HUDEP-2 (cell line): Measurements from ENCODE around the gene CBFA2T3.

Source experiments
- DNase-seq, 76 experiments: peaks; one replicate each; lab custom pipeline; 2025; ENCODE audit not compliant: unreplicated experiment in 76 of 76; lab: John Stamatoyannopoulos, UW

Gene CBFA2T3

DNA sequence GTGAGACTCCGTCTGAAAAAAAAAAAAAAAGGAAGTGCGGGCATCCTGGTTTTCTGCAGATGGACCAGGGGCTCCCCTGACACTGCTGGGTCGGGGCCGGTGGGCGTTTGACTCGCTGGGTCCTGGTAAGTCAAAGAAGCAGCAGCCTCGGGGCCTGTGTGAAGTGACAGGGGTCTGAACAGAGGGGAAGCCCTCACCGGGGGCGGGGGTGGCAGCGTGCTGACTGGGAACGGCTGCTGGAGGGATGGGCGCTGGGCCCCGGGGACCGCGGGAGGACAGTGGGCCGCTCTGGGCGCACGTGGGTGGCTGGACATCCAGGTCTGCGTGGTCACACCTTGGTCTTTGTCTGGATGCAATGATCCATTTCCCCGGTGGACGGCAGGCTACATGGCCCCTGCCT lies 128.4 kb downstream of the CBFA2T3 start:
- DNase-seq, result no peak

DNA sequence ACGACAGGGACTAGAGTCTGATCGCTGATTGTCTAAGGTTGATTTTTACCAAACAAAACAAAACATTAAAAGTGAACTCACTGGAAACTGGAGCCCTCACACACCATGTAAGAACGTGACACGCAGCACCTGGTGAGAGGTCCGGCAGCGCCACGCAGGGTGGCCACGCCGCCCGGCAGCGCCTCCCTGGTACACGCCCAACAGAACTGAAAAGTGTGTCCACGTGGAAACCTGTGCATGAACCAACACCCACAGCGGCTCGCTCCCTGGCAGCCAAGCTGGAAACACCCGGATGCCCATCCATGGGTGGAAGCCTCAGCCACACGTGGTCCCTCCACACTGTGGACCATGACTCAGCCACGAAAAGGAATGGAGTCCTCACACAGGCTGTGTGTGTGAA lies 129.4 kb downstream of the CBFA2T3 start:
- no peak for DNase-seq

DNA sequence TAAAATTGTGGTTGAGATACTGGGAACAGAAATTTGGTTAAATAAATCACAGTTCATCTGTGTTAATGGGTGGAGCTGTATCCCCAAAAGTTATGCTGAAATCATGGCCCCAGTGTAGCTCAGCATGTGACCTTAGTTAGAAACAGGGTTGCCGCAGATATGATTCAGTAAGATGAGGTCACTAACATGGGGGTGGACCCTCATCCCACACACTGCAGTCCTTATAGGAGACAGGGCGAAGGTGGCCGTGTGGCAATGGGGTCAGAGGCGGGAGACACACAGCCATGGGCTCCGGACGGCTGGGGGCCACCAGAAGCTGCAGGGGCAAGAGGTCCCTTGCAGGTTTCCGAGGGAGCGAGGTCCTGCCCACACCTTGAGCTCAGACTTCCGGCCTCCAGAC lies 130.9 kb downstream of the CBFA2T3 start:
- no peak for DNase-seq

DNA sequence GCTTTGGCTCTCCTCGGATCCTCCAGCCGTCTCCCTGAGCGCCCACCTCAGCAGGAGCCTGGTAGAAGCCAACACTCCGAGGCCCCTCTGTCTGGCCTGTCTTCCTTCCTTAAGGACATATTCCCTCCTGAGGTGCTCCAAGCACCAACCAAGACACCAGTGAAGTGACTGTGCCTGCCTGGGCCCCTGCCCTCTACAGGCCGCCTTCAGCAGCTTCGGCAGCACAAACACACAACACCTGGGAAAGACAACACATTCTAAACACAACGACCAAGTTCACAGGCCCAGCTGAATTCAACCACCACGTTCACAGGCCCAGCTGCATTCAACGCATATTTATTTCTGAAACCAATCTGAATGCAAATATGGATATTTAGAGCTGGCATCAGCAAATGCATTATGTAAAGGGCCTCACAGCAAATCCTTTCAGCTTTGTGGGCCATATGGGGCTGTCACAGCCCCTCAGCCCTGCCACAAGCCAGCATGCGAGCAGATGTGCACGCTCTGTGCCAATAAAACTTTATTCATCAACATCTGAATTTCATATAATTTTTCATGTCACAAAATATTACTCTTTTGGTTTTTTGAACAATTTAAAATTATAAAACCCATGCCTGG lies 132.5 kb downstream of the CBFA2T3 start:
- DNase-seq, result peak in 1 of 76 experiments; percentile 5

DNA sequence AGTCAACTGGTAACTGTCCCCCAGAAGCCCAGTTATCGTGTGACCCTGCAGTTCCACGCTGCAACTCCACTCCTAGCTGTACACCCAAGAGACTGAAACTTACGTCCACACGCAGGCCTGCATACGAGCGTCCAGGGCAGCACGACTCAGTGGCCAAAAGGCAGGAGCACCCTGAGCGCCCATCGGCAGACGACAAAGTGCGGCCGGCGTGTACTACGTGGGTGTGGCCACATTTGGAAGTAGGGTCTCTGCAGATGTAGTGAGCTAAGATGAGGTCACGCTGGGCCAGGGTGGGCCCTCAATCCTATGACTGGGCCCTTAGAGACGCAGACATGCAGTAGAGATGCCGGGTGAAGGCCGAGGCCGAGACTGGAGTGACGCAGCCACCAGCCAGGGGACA lies 133.8 kb downstream of the CBFA2T3 start:
- DNase-seq, result no peak

DNA sequence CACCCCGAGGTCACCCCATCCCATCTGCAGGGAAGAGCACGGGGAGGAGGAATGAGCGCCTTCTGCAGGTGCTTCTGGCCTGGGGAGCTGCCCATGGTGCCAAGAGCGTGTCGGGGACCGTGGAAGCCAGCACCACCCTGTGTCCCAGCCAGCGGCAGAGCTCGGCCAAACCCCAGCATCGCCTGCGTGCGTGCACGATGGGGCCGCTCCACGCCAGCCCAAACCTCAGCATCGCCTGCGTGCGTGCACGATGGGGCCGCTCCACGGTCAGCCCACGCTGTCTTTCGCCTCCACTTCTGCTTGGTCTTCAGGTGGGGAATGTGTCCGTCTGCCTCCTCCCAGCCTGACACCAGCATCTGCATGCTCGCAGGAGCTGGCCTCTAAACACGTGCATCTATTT lies 134.2 kb downstream of the CBFA2T3 start:
- no peak for DNase-seq

DNA sequence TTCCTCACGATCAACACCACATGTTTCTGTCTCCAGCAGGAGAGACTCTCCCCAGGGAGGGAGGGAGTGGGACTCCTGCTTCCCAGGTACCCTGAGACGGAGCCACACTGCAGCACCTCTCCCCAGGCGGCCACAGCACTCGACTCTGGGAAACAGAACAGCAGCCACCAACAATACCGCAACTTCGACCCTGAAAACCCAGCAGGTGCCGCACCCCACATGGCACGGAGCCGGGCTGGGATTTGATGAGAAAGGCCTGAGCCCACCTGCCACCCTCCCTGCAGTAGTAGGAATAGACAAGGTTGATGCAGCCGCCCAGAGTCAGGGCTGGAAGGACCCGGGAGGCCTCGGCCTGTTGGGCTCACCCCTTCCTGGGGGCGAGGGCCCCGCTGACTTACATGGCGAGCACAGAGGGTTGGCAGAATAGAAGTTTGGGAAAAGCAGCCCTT lies 134.7 kb downstream of the CBFA2T3 start:
- no peak for DNase-seq

DNA sequence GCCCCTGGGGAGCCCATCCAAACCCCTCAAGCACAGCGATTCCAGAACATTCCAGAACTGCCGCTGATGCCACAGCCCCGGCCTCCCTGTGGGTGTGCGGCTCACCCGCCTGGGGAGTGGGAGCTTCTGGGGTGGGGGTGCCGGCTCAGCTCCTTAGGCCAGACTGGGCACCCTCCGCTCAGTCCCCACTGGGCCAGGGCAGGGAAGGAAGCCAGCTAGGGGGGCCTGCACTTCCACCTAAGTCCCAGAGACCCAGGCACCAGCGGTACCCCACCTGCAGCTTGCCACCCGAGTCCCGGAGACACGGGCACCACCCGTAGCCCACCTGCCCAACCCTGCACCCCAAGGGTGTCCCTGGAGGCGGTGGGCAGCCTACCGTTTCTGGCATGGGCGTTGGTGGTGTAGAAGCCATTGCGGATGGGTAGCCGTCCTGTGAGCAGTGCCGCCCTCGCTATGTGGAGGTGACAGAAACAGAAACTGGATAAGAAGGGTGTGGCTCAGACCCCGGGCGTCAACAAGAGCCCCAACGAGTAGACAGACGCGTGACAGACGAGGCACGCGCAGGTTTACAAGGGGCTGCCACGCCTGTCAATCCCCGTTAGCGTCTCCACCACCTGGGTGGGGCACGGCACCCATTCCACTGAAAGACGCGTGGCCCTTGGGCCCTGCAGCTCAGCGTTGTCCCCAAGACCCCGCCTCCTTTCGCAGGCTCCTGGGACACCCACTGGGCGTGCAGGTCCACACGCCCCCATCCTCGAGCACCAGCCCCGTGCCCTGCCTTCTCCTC lies 135.3 kb downstream of the CBFA2T3 start:
- no peak for DNase-seq

DNA sequence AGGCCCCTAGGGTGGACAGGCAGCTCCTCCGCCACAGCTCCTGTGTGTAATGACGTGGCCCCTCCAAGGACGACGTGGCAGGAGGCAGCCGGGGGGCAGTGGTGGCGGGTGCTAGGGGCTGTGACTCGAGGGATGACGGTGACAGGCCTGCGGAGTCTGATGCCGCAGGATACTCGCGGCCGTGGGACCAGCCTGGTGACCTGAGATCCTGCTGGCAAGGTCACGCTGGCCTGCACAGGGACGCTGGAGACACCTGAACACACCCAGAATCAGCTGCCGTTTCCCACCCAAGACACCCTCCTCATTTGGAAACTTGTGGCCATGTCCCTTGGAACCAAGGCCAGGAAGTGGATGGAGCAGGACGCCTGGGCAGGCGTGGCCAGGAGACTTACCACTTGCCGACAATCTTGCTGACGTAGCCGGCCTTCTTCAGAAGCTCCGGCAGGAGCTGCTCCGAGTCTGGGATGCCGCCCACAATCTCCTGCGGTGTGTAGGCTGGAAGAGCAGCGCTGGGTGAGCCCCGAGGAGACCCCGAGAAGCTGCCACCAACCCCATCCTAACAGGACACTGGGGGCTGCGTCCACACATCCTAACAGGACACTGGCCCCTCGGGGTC lies 136.3 kb downstream of the CBFA2T3 start:
- no peak for DNase-seq

DNA sequence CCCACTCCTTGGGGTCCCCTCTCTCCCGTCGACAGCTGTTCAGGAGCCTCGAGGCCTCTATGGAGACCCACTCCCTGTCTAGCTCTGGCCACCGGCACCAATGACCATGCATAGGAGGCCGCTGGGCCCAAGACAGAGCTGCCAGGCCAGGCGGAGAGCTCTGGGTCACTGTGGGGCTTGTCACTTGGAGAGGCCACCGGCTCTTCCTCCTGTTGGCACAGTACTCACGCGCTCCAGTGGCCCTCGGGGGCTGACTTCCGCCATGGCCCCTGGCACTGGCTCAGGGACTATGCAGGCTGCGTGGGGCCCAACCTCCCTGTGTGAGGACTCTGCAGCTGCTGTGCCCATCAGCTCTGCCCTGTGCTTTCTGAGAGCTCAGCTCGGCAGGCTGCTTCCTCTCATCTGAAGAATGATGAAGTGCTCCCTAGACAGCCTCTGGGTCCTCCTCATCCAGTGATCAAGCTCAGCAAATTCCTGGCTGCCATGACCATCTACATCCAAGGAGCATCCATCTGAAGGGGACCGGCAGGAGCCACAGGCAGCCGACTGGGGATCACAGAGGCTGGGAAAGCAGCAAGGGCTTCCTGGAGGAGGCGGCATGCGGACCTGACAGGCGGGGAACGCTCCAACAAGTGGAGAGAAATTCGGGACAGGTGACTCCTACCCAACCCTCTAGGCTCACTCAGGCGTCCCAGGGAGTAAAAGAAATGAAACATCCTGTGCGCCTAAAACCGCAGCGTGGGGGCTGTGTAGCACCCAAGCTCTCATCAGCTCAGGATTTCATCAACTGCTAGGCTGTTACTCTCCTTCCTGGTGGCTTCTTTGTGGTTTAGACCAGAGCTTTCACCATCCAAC lies 137.0 kb downstream of the CBFA2T3 start:
- DNase-seq, result no peak

DNA sequence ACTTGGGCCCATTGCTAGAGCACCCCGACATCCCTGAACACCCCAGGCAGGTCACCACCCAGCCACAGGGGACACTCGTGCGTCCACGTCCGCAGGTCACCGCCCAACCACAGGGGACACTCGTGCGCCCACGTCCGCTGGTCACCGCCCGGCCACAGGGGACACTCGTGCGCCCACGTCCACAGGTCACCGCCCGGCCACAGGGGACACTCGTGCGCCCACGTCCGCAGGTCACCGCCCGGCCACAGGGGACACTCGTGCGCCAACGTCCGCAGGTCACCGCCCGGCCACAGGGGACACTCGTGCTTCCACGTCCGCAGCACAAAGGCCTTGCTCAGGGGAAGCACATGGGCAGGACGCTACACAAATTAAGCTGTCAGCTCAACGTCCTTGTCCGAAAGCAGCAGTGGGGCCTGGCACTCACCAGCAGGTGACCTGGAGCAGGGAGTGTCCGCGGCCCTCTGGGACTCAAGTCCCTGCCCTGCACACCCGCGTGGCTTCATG lies 137.9 kb downstream of the CBFA2T3 start:
- peak in 1 of 76 experiments; percentile 9 for DNase-seq

DNA sequence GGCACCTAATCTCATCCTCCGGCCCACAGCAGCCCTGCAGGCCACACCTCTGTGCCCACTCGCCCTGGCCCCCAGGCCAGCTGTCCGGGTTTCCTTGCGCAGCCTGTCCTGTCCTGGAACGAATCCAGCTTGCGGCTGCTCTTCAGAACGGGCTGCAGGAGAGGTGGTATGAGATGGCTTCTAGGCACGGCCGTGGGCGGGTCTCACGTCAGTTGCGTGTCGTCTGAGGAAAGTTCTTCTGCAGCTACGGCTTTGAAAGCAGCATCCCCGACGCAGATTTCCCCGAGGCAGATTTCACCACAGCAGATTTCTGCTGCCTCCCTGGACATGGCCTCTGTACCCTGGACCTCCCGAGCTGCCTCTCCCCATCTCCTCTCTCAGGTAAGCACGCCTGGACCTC lies 138.4 kb downstream of the CBFA2T3 start:
- DNase-seq, result no peak

DNA sequence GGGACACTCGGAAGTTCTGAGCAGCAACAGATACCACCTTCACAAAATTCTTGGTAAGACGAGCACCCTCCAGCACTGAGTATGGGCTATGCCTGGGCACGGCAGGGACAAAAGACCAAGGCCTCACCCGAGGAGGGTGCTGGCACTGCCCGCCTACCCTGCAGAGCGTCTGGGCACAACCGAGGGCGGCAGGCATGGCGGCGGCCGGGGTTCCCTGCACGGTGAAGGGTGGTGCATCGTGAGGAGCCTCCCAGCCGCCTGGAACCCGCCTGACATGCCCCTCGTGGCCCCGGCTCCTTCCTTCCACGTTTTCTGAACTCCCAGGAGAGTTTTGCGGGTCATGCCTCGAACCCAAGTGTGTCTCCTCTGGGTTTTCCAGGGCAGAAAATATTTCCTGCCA lies 139.2 kb downstream of the CBFA2T3 start:
- DNase-seq, result no peak

DNA sequence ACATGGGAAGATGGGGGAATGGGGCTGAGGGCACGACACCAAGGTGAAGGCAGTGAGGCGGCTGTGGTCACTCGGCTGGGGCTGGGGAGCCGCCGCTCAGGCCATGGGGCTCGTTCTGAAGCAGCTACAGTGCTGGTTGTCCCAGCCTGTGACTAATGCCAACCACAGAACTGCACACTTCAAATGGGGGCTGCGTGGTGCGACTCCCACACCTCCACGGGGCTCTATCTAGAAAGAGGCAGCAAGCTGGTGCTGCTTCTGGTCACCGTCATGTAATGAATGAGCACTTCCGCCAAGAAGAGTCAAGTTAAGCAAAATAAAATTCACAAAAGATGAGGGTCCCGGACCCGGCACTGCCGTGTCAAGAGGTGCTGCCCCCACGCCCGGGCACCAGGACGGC lies 140.2 kb downstream of the CBFA2T3 start:
- no peak for DNase-seq

DNA sequence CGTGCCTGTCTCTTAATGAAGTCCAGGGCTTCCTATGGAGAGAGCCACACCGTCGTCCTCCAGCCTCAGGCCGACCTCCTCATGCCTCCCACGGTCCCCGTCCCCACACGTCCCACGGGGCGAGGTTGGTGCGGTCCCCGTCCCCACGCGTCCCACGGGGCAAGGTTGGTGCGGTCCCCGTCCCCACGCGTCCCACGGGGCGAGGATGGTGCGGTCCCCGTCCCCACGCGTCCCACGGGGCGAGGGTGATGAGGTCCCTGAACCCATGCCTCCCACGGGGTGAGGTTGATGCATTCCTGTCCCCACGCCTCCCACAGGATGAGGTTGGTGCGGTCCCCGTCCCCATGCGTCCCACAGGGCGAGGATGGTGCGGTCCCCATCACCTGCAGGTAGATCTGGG lies 141.2 kb downstream of the CBFA2T3 start:
- no peak for DNase-seq

DNA sequence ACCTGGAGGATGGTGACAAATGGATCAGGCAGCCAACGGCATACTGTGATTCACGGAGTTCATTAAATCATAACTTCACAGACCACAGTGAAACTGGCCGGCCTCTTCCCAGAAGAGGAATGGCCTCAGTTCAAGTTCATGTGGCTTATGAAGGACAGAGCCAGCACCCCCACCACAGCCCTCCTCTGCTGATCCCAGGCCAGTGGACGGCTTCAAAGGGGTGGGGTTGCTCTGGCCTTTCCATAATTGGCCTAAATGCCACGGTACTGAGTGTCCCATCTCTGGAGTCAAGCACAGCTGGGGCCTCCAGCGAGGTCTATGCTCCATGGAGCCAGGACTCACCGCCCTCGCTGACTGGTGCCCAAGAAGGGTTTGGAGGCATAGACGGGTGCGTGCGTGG lies 141.6 kb downstream of the CBFA2T3 start:
- DNase-seq, result no peak

DNA sequence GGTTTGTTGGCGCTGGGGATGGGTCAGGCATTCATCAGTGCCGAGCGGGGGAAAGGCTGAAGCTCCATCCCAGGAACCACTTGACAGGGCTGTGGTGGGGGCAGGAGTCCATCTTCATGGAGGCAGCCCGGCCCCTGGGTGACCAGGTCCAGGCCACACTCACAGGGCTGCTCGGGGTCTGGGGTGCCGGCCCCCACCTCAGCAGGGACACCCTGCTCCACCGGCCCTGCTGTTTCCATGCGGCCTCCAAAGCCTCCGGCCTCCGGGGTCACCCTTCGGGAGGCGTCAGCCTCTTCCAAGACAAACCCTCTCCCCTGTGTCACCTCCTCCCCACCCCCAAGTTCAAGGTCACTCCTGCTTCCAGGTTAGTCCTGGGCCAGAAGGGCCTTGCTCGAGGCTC lies 142.3 kb downstream of the CBFA2T3 start:
- no peak for DNase-seq

DNA sequence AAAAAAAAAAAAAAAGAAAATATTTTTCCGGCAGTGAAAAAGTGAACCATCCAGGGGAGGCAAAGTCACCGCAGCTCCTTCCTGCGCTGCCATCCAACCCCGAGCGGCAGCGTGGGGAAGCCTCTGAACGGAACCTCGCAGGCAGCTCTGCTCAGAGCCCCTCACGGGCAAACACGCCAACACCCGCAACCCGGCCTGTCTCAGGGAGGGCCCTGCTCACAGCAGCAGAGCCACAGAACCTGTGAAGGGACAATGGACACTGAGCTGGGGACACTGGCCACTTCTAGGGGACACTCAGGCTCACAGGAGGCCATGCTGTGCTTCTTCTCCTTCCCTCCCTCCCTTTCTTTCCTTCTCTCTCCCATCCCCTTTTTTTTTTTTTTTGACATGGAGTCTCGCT lies 143.9 kb downstream of the CBFA2T3 start:
- no peak for DNase-seq

DNA sequence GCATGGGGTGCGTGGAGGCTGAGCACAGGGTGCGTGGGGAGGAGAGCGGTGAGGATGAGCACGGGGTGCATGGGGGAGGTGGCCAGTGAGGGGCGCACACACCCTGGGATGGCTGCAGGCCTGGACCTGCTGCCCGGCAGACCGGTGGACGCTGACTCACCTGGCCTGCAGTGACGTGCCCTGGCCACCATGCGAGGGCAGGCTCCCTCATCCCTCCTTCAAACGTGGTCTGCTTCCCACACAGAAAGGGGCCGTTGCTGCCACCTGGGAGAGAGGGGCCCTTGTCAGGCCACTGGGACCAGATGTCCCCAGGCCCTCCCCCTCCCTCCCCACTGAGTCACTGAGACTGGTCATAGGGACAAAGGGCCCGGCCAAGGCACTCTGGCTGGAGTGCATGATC lies 145.2 kb downstream of the CBFA2T3 start:
- no peak for DNase-seq

DNA sequence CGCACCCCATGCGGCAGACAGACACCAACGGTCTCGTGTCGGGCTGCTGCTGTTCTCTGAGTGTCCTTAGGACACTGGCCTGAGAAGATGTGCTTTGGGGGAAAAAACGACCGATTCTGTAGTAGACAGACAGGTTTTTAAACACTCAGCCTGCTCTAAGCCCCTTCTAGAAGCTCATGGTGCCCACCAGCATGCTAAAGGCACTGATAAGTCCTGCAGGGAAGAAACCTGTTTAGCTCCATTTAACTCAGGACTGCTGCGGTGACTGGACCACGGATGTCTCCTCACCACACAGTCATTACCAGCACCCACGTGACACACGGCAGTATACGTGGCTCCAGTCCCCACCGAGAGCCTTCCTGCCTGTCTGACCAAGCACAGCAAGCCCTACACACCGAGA lies 146.2 kb downstream of the CBFA2T3 start:
- DNase-seq, result no peak

DNA sequence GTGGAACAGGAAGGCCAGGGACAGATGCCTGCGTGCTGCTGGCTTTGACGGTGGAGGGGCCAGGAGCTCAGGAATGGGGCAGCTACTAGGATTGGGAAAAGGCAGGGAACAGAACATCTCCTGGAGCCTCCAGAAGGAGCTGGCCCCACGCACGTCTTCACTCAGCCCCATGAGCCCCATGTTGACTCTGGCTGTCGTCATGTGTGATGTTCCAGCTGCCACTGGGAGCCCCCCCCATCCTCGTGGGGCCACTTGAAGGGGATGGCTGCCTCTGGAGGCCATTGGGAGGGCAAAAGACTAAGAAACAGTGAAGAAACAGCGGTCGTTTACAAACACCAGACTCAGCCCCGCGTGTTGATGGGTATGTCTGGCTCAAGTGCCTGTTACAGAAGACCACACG lies 146.7 kb downstream of the CBFA2T3 start:
- DNase-seq, result no peak
